ENCODE data around the gene PHLDA2. TPM values are rescaled to one million over a fixed set of nuclear protein-coding genes. Genes with fewer than 3 reads are reported as not detected.

Gene PHLDA2
- total RNA-seq, 1 experiment from 2014 or later: 195 TPM

- ChIA-PET CTCF (no interaction called here), POLR2A (no interaction called here)
- no TSS peak for BruUV-seq (replicated peaks)
- peaks cover 33% of the 10 kb centered on the region for H3K4me1 ChIP-seq (ENCODE audit: control insufficient read depth, insufficient read depth, low read length)
- no peak overlapping the region for H3K4me3 ChIP-seq (ENCODE audit: low read depth in 2 of 2, low read length in 2 of 2)
- no peaks in the 10 kb centered on the region for H3K27me3 ChIP-seq (ENCODE audit: control insufficient read depth, insufficient read depth, low read length)
- in situ Hi-C loops (cut with HindIII; ENCODE audit: low pct_unique_long_range_greater_than_20kb, low sequenced_read_pairs): no loop called here
- H3K27ac ChIP-seq (ENCODE audit: low read length): no peak overlapping the region
- intact Hi-C loops (cut with micrococcal nuclease; ENCODE audit: unreplicated experiment): no loop called here
- DNase-seq (ENCODE audit: low read depth, low spot score): no peak
- no peaks in the 10 kb centered on the region for H3K9me3 ChIP-seq (ENCODE audit: control insufficient read depth, insufficient read depth, low read depth, low read length)
- no peaks in the 10 kb centered on the region for H3K36me3 ChIP-seq (ENCODE audit: control insufficient read depth, insufficient read depth, low read length)
- no peak for TF ChIP-seq SIN3A (IDR thresholded peaks at IDR 0.05; ENCODE audit: borderline replicate concordance, insufficient read depth, low read depth, low read length)
- TF ChIP-seq REST (IDR thresholded peaks at IDR 0.05; ENCODE audit: insufficient read depth in 1 of 2, low read depth in 2 of 2, low read length in 1 of 2): no peak
- TF ChIP-seq POLR2AphosphoS5 (IDR thresholded peaks at IDR 0.05; ENCODE audit: low read depth, low read length): no peak
- TF ChIP-seq CTCF (IDR thresholded peaks at IDR 0.05): no peak
- no peak for TF ChIP-seq TCF7L2 (IDR thresholded peaks at IDR 0.05; ENCODE audit: low read depth, low read length)
- ATAC-seq: no peak
Measured at GRCh38 chr11:2897048-2897447, 32.2 kb downstream of the PHLDA2 start.

- H3K4me1 ChIP-seq (ENCODE audit: control insufficient read depth, insufficient read depth, low read length): peaks cover 34% of the 10 kb centered on the region
- POLR2A ChIA-PET: no interaction called here
- in situ Hi-C loops (cut with HindIII; ENCODE audit: low pct_unique_long_range_greater_than_20kb, low sequenced_read_pairs): no loop called here
Measured at GRCh38 chr11:2896047-2896446, 33.2 kb downstream of the PHLDA2 start.

More at GRCh38 chr11:2896047-2896446, 33.2 kb downstream of the PHLDA2 start:
- intact Hi-C loops (cut with micrococcal nuclease; ENCODE audit: unreplicated experiment): no loop called here
- TF ChIP-seq POLR2AphosphoS5 (IDR thresholded peaks at IDR 0.05; ENCODE audit: low read depth, low read length) (no peak), CTCF (IDR thresholded peaks at IDR 0.05) (no peak), TCF7L2 (IDR thresholded peaks at IDR 0.05; ENCODE audit: low read depth, low read length) (no peak), REST (IDR thresholded peaks at IDR 0.05; ENCODE audit: insufficient read depth in 1 of 2, low read depth in 2 of 2, low read length in 1 of 2) (no peak)
- Histone ChIP-seq H3K9me3 (ENCODE audit: control insufficient read depth, insufficient read depth, low read depth, low read length) (no peaks in the 10 kb centered on the region), H3K27ac (ENCODE audit: low read length) (no peak overlapping the region), H3K4me3 (ENCODE audit: low read depth in 2 of 2, low read length in 2 of 2) (no peak overlapping the region), H3K36me3 (ENCODE audit: control insufficient read depth, insufficient read depth, low read length) (no peaks in the 10 kb centered on the region), H3K27me3 (ENCODE audit: control insufficient read depth, insufficient read depth, low read length) (no peaks in the 10 kb centered on the region)
- DNase-seq (ENCODE audit: low read depth, low spot score) (no peak), ATAC-seq (no peak)
- CTCF ChIA-PET: no interaction called here
- BruUV-seq (replicated peaks): no TSS peak

All from Panc1 (cell line).